A673 (cell line): ENCODE results near the gene LAP3.

Experiments
- CTCF ChIP-seq: fragments of 300-800, 200-600 bp; sonication (generic); conservative IDR thresholded peaks from 2 replicates; pipeline ENCODE4 v1.5.1; 2017; ENCODE audit warnings: low read depth, mild to moderate bottlenecking, antibody characterized with exemption, low read length, moderate library complexity, mixed read lengths
- EZH2 ChIP-seq: fragments of 200-600 bp; sonication (generic); IDR thresholded peaks from 2 replicates; pipeline ENCODE4 v1.6.1; 2017; ENCODE audit warnings: borderline replicate concordance, low read depth, mild to moderate bottlenecking, mixed read lengths, antibody characterized with exemption, low read length; ENCODE audit not compliant: poor library complexity, severe bottlenecking

GRCh38 chr4:17562157-17562556 lies 14.8 kb upstream of the LAP3 start:
- TF ChIP-seq CTCF (peak; percentile 47), EZH2 (no peak)
